GM12878 (cell line): Measurements from ENCODE around the gene CXCL13. TPM values are rescaled to one million over a fixed set of nuclear protein-coding genes. Genes with fewer than 3 reads are reported as not detected.

ENCODE experiments used
- ATAC-seq: fragments of 200-7000 bp; cut with Tn5 transposase; 3 replicates; pipeline ENCODE4 v1.9.1; 2020; ENCODE audit warnings: mild to moderate bottlenecking, moderate library complexity
- BruUV-seq: library from RNA; stranded (reverse); fragments of 400-500 nt; replicated peaks from 2 replicates; lab custom pipeline; 2021; lab: Mats Ljungman, UMichigan
- CTCF ChIA-PET: fragments of 300-600 bp; sonication (Branson Sonifier 250); formaldehyde crosslinking; extraction: SDS; loops from one replicate; lab custom pipeline; 2021; ENCODE audit warnings: inconsistent platforms; lab: Yijun Ruan, JAX
- POLR2A ChIA-PET: fragments of 350-600 bp; formaldehyde crosslinking; extraction: SDS; loops from one replicate; lab custom pipeline; 2021; ENCODE audit warnings: inconsistent platforms; lab: Charles Lee
- RAD21 ChIA-PET: fragments of 300-600 bp; sonication (Branson Sonifier 250); formaldehyde crosslinking; loops from one replicate; lab custom pipeline; 2023; ENCODE audit warnings: antibody characterized with exemption; ENCODE audit not compliant: unreplicated experiment; lab: Charles Lee
- SMC1A ChIA-PET: fragments of 300-600 bp; sonication (Branson Sonifier 250); formaldehyde crosslinking; loops from one replicate; lab custom pipeline; 2023; ENCODE audit not compliant: unreplicated experiment, uncharacterized antibody; lab: Charles Lee
- DNase-seq: peaks from one replicate; pipeline ENCODE4 v3.0.0-alpha.2; 2011; ENCODE audit warnings: low read depth, low spot score
- FAIRE-seq: peaks from 3 replicates; lab custom pipeline; 2011; peaks lifted over from hg19 to GRCh38; lab: Jason Lieb, UNC
- H2AFZ ChIP-seq: 2 replicates; pipeline ENCODE4 v1.6.0; 2011; ENCODE audit warnings: low read depth, low read length, control low read depth; ENCODE audit not compliant: control insufficient read depth
- H3K27ac ChIP-seq: 2 replicates; pipeline ENCODE4 v1.5.1; 2011; ENCODE audit warnings: control low read depth; ENCODE audit not compliant: control insufficient read depth, insufficient read depth
- H3K27me3 ChIP-seq, 2 experiments: replicated peaks in 1 of 2; 2 replicates each; pipeline versions ENCODE4 v1.6.0 to v1.6.1; 2011; ENCODE audit warnings: low read length in 1 of 2; ENCODE audit not compliant: control insufficient read depth in 2 of 2, insufficient read depth in 2 of 2
- H3K36me3 ChIP-seq, 2 experiments: 2 replicates each; pipeline ENCODE4 v1.5.1; 2011; ENCODE audit warnings: low read length in 1 of 2; ENCODE audit not compliant: control insufficient read depth in 2 of 2, insufficient read depth in 2 of 2
- H3K4me1 ChIP-seq: 2 replicates; pipeline ENCODE4 v1.6.1; 2011; ENCODE audit warnings: mild to moderate bottlenecking, low read length, moderate library complexity, mixed read lengths; ENCODE audit not compliant: control insufficient read depth, insufficient read depth
- H3K4me2 ChIP-seq: 2 replicates; pipeline ENCODE4 v1.6.0; 2011; ENCODE audit warnings: control low read depth; ENCODE audit not compliant: control insufficient read depth, insufficient read depth
- H3K4me3 ChIP-seq: fragments of 200-600 bp; sonication (generic); 2 replicates; pipeline ENCODE4 v1.5.1; 2016
- H3K79me2 ChIP-seq: 2 replicates; pipeline ENCODE4 v1.6.0; 2011; ENCODE audit warnings: low read length; ENCODE audit not compliant: control insufficient read depth, insufficient read depth
- H3K9ac ChIP-seq: 2 replicates; pipeline ENCODE4 v1.8.0; 2011; ENCODE audit warnings: low read length, control low read depth, mixed read lengths; ENCODE audit not compliant: control insufficient read depth, insufficient read depth
- H3K9me3 ChIP-seq: replicated peaks from 3 replicates; pipeline ENCODE4 v1.5.1; 2011; ENCODE audit warnings: mild to moderate bottlenecking, low read length; ENCODE audit not compliant: control insufficient read depth, insufficient read depth
- H4K20me1 ChIP-seq: 2 replicates; pipeline ENCODE4 v1.6.0; 2011; ENCODE audit not compliant: control insufficient read depth, insufficient read depth
- CEBPB ChIP-seq, 2 experiments: fragments of 150-350 bp in 1 of 2; IDR thresholded peaks; 2 replicates each; pipeline ENCODE4 v1.6.1; 2012 to 2014; ENCODE audit warnings: low read depth in 2 of 2, low read length in 2 of 2, borderline replicate concordance in 1 of 2, inconsistent platforms in 1 of 2
- CTCF ChIP-seq, 3 experiments: IDR thresholded peaks in 2 of 3; conservative IDR thresholded peaks in 1 of 3; 2 replicates each; pipeline ENCODE4 v1.5.1; 2011; ENCODE audit warnings: low read depth in 3 of 3, low read length in 3 of 3, mild to moderate bottlenecking in 3 of 3, control low read depth in 2 of 3, moderate library complexity in 2 of 3, inconsistent platforms in 1 of 3, mixed read lengths in 1 of 3; ENCODE audit not compliant: control insufficient read depth in 2 of 3, insufficient read depth in 1 of 3; ENCODE audit errors: extremely low read depth in 1 of 3
- JUNB ChIP-seq: IDR thresholded peaks from 2 replicates; pipeline ENCODE4 v1.6.1; 2016; ENCODE audit warnings: antibody characterized with exemption, mild to moderate bottlenecking
- NFIC ChIP-seq: IDR thresholded peaks from 2 replicates; pipeline ENCODE4 v1.6.1; 2012; ENCODE audit warnings: low read depth, mild to moderate bottlenecking, inconsistent platforms, low read length, moderate library complexity
- RAD21 ChIP-seq: IDR thresholded peaks from 2 replicates; pipeline ENCODE4 v1.6.1; 2011; ENCODE audit warnings: mild to moderate bottlenecking, low read depth, low read length, moderate library complexity; ENCODE audit not compliant: insufficient read depth
- SMC3 ChIP-seq: IDR thresholded peaks from 2 replicates; pipeline ENCODE4 v1.6.1; 2011; ENCODE audit warnings: low read length, improper control_type of control experiment, borderline replicate concordance
- SPI1 ChIP-seq: IDR thresholded peaks from 2 replicates; pipeline ENCODE4 v1.6.1; 2011; ENCODE audit warnings: low read depth, mild to moderate bottlenecking, low read length, moderate library complexity, borderline replicate concordance; ENCODE audit not compliant: insufficient read depth
- SREBF2 ChIP-seq: IDR thresholded peaks from 2 replicates; pipeline ENCODE4 v1.6.1; 2012; ENCODE audit warnings: mild to moderate bottlenecking, low read length
- WGBS: methylation state at CpG from one replicate; pipeline ENCODE4 v1.1.6; 2016; ENCODE audit warnings: low lambda C conversion rate; ENCODE audit not compliant: insufficient replicate concordance, insufficient coverage; ENCODE audit errors: missing lambda C conversion rate; 5-methylcytosine and 5-hydroxymethylcytosine counted together
- in situ Hi-C: fragments of 300-500 bp; cut with MboI; formaldehyde crosslinking; loops from 9 replicates; pipeline ENCODE4 v1.14.3; 2018; ENCODE audit warnings: mixed read lengths
- intact Hi-C: fragments of 100-400 bp; cut with micrococcal nuclease; formaldehyde crosslinking; loops from one replicate; pipeline ENCODE4 v1.14.2; 2022; ENCODE audit not compliant: unreplicated experiment
- polyA plus RNA-seq, 11 experiments: library from polyadenylated mRNA; depleted of rRNA in 4 of 11; unstranded in 6 of 11; stranded (reverse) in 5 of 11; fragments of >200 nt; fragmentation: Nextera tagmentation in 4 of 11; fragmentation: Illumina TruSeq in 1 of 11; extraction: Ambion mirVana in 4 of 11; extraction: Trizol in 1 of 11; gene quantifications; 1 replicate in 1 of 11; 2 replicates in 10 of 11; pipeline versions ENCODE4 v1.2.1 to v1.2.3, GENCODE V29; 2011 to 2016; ENCODE audit warnings: inconsistent platforms in 2 of 11, missing spikeins in 2 of 11, low read depth in 1 of 11
- total RNA-seq, 4 experiments: library from RNA; depleted of rRNA in 3 of 4; stranded (reverse); fragments of >200 nt in 3 of 4; fragmentation: Illumina TruSeq in 1 of 4; extraction: Trizol in 1 of 4; gene quantifications; 2 replicates each; pipeline versions ENCODE4 v1.2.1 to v1.2.3, GENCODE V29; 2013 to 2021

The CXCL13 gene
- total and polyA plus RNA-seq, 10 of the 15 experiments (the other 5 are each of a cell fraction or from before 2014, with no cell fraction given), result 0.05 to 0.16 TPM; not detected in 8

- ChIA-PET CTCF (interaction anchor here (0.5 to 3.1 kb wide), 27 partner anchors 11 to 377 kb away, joined by 3 to 23 read pairs (median 5); partner anchors contain the start of gene CXCL13), POLR2A (no interaction called here), SMC1A (interaction anchor here (0.7 to 2.0 kb wide), 12 partner anchors 9 to 300 kb away, joined by 3 to 10 read pairs (median 3); partner anchors contain the start of gene CXCL13), RAD21 (interaction anchor here (0.8 to 1.2 kb wide), 4 partner anchors 11 to 231 kb away, joined by 3 to 4 read pairs (median 3); no protein-coding TSS in a partner anchor)
- H3K9ac ChIP-seq, result no peak overlapping the region
- peaks cover 0 to 3% of the 10 kb centered on the region in 2 experiments; a peak in 1 of 4 replicates for H3K27me3 ChIP-seq
- no peaks in the 10 kb centered on the region for H3K9me3 ChIP-seq
- intact Hi-C loops, result loop anchor here (1.0 to 5.0 kb wide), 4 partner anchors 151 to 376 kb away; no protein-coding TSS in a partner anchor
- no TSS peak for BruUV-seq
- no peak overlapping the region for H3K4me3 ChIP-seq
- H4K20me1 ChIP-seq, result no peaks in the 10 kb centered on the region
- TF ChIP-seq RAD21 (peak; percentile 88), JUNB (no peak), CTCF (IDR thresholded peaks at IDR 0.05 in 2 of 3, conservative IDR thresholded peaks at IDR 0.05 in 1 of 3; ENCODE audit: control insufficient read depth in 2 of 3, extremely low read depth in 1 of 3, insufficient read depth in 1 of 3, low read depth in 3 of 3, low read length in 3 of 3) (peak; percentile 81 to 88 (median 85)), CEBPB (IDR thresholded peaks at IDR 0.05; ENCODE audit: borderline replicate concordance in 1 of 2, low read depth in 2 of 2, low read length in 2 of 2) (no peak), SREBF2 (no peak), SMC3 (peak; percentile 86), SPI1 (no peak), NFIC (no peak)
- FAIRE-seq, result peak; percentile 71
- no peaks in the 10 kb centered on the region for H3K79me2 ChIP-seq
- no peaks in the 10 kb centered on the region for H3K4me1 ChIP-seq
- 19% methylated on average over 12 of the region's 12 CpGs for WGBS
- no peak overlapping the region for H3K27ac ChIP-seq
- H3K36me3 ChIP-seq, result no peaks in the 10 kb centered on the region
- in situ Hi-C loops, result no loop called here
- no peak for DNase-seq
- ATAC-seq, result peak; percentile 99
- no peak overlapping the region for H3K4me2 ChIP-seq
- H2AFZ ChIP-seq, result no peak overlapping the region
Measured at GRCh38 chr4:77618383-77619241, 13.0 kb downstream of the CXCL13 start.
